Aorta (tissue), 5 donors: Measurements from ENCODE around the gene PRR18. TPM values are rescaled to one million over a fixed set of nuclear protein-coding genes. Genes with fewer than 3 reads are reported as not detected.
"Not testable (repeated sequence)": the region's sequence is repeated elsewhere in the genome, so short reads cannot be mapped to it uniquely, and the experiment has no call there.

Experiments
- ATAC-seq: fragments of 200-7000 bp; cut with Tn5 transposase; one replicate; pipeline ENCODE4 v1.9.1; 2022; ENCODE audit warnings: moderate library complexity; ENCODE audit not compliant: low FRiP score
- DNase-seq, 2 donors: peaks; one replicate each; pipeline ENCODE4 v3.0.0-alpha.2; 2020
- H3K27ac ChIP-seq, 2 donors: one replicate each; pipeline ENCODE4 v1.5.1; 2013; ENCODE audit warnings: low read length in 2 of 2, mild to moderate bottlenecking in 2 of 2, moderate library complexity in 2 of 2, control low read depth in 1 of 2, inconsistent platforms in 1 of 2, low read depth in 1 of 2
- H3K27me3 ChIP-seq, 2 donors: one replicate each; pipeline ENCODE4 v1.6.1; 2013; ENCODE audit warnings: control low read depth in 1 of 2, low read length in 1 of 2, mild to moderate bottlenecking in 1 of 2, moderate library complexity in 1 of 2; ENCODE audit not compliant: insufficient read depth in 2 of 2, control insufficient read depth in 1 of 2
- H3K36me3 ChIP-seq, 2 donors: one replicate each; pipeline ENCODE4 v1.6.1; 2013; ENCODE audit warnings: control low read depth in 1 of 2, low read length in 1 of 2, mild to moderate bottlenecking in 1 of 2; ENCODE audit not compliant: insufficient read depth in 2 of 2, control insufficient read depth in 1 of 2
- H3K4me1 ChIP-seq, 2 donors: one replicate each; pipeline ENCODE4 v1.6.1; 2013; ENCODE audit warnings: low read length in 2 of 2, control low read depth in 1 of 2, mild to moderate bottlenecking in 1 of 2, moderate library complexity in 1 of 2; ENCODE audit not compliant: insufficient read depth in 2 of 2, control insufficient read depth in 1 of 2
- H3K4me3 ChIP-seq, 2 donors: one replicate each; pipeline ENCODE4 v1.5.1; 2013; ENCODE audit warnings: low read length in 2 of 2, control low read depth in 1 of 2, mild to moderate bottlenecking in 1 of 2
- H3K9me3 ChIP-seq: one replicate; pipeline ENCODE4 v1.6.1; 2013; ENCODE audit warnings: mild to moderate bottlenecking, low read length; ENCODE audit not compliant: control insufficient read depth
- WGBS, 2 donors: extraction: QIAGEN DNeasy Blood & Tissue Kit; methylation state at CpG; one replicate each; pipeline ENCODE4 v1.1.7; 2013; 5-methylcytosine and 5-hydroxymethylcytosine counted together
- intact Hi-C, 2 donors: fragments of 100-400 bp; cut with DNase I; formaldehyde crosslinking; loops; one replicate each; pipeline versions ENCODE4 v1.14.2 to v1.15.0; 2022
- polyA plus RNA-seq, 2 donors: library from polyadenylated mRNA; stranded (reverse); fragments of 200-250 nt; gene quantifications; one replicate each; pipeline ENCODE4 v1.2.3, GENCODE V29; 2013
- total RNA-seq, 2 donors: library from RNA; stranded (reverse); fragmentation: NEBNext Ultra II Directional; extraction: Animal tissue kit (Norgen Biotek cat#: 25700); gene quantifications; one replicate each; pipeline ENCODE4 v1.2.1, GENCODE V29; 2021
- donor health status: healthy with polysubstance abuse.
- donor health status: Bipolar disorder and iron deficiency.
- donor health status: DM: no; HTN: no; CAD: no.
- donor health status: DM: no; HTN: no; CAD: no.
- donor health status: DM: yes; HTN: yes; CAD: no.

The PRR18 gene
- total and polyA plus RNA-seq, 4 donors = not detected

DNA sequence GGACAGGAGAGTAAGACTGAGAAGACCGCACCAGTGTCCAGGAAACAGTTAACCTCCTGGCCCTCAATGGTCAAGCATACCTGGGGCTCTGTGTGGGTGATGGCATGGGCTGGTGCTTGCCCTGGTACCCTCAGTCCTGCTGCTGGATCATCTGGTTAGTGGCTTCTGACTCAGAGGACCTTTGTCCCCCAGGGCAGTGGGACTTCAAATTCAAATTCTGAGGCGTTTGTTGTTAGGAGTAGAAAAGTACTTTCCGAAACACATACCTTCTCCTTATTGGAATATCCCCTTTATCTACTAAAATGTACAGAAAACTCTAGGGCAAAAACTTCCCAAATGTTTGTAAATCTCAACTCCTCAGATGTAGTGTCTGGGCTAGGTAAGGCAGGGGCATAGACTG is 38.3 kb upstream of the PRR18 start:
- 86 to 91% methylated on average over 3 of the region's 3 CpGs for WGBS, 2 donors
- no peak overlapping the region for H3K27ac ChIP-seq

DNA sequence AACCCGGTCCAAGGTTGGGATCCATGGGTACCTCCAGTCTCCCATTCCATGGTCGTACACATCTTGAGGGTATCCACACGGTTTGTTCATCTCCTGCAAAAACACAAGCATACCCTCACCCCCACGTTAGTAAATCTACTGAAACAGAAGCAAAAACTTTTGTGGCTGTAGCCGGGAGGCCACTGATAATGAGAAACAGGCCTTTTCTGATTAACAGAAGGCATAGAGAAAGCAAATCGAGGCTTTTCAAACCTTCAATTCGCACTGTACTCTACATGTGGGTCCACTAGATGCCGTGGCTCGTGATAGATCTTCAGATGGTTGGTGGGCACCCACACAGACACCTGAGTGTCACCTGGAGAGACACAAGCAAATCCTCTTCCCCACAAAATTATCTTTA is 37.5 kb upstream of the PRR18 start:
- intact Hi-C loops, H3K4me1 ChIP-seq, H3K4me3 ChIP-seq, DNase-seq, H3K27me3 ChIP-seq, ATAC-seq, H3K27ac ChIP-seq, H3K9me3 ChIP-seq, H3K36me3 ChIP-seq: not testable (repeated sequence)
- 76 to 81% methylated on average over 9 of the region's 9 CpGs for WGBS, 2 donors

More for the DNA sequence above, 38.3 kb upstream of the PRR18 start:
- H3K27me3 ChIP-seq = no peaks in the 10 kb centered on the region
- H3K4me1 ChIP-seq = no peaks in the 10 kb centered on the region
- no peaks in the 10 kb centered on the region for H3K9me3 ChIP-seq
- no peak overlapping the region for H3K4me3 ChIP-seq
- H3K36me3 ChIP-seq = no peaks in the 10 kb centered on the region
- intact Hi-C loops = no loop called here
- no peak for ATAC-seq
- DNase-seq = no peak

DNA sequence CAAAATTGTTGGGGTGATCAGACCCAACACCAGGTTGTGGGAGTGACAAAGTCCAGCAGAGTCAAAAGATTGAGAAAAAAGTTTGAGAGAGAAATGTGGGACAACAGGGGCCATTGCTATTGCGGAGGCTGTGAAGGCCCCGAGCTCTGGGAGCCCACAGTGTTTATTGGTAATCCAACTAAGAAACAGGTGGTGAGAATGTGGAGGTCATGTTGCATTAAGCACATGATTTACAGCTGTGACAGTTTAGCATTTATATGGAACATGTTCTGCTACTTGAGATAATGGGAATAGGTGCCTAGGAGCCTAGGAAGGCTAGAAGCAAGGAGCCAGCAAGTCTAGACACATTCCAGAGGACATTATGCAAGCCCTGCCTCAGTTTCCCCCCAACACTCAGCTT is 36.7 kb upstream of the PRR18 start:
- not testable (repeated sequence) for H3K9me3 ChIP-seq, H3K4me3 ChIP-seq, H3K36me3 ChIP-seq, ATAC-seq, H3K27me3 ChIP-seq, DNase-seq, H3K27ac ChIP-seq, H3K4me1 ChIP-seq
- WGBS, 2 donors = 91 to 93% methylated on average over 2 of the region's 2 CpGs
- intact Hi-C loops = loop anchor here in 1 of 2 donors (5.0 kb wide), 1 partner anchor 37 kb away; the partner anchor contains the start of gene MPC1

DNA sequence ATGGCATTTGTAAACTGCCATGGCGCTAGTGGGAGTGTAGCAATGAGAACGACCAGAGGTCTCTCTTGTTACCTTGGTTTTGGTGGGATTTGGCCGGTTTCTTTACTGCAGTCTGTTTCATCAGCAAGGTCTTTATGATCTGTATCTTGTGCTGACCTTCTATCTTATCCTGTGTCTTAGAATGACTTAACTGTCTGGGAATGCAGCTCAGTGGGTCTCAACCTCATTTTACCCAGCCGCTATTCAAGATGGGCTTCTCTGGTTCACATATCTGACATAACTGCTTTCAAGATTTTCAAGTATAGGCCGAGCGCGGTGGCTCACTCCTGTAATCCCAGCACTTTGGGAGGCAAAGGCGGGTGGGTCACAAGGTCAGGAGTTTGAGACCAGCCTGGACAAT is 36.0 kb upstream of the PRR18 start:
- H3K27ac ChIP-seq = no peak overlapping the region
- H3K27me3 ChIP-seq = no peaks in the 10 kb centered on the region
- H3K4me3 ChIP-seq = no peak overlapping the region
- WGBS, 2 donors = 94% methylated on average over 8 of the region's 8 CpGs
- intact Hi-C loops = loop anchor here in 1 of 2 donors (5.0 kb wide), 1 partner anchor 38 kb away; the partner anchor contains the start of gene MPC1
- no peak for ATAC-seq
- no peak for DNase-seq
- peaks cover 0 to 3% of the 10 kb centered on the region in 2 donors for H3K4me1 ChIP-seq
- no peaks in the 10 kb centered on the region for H3K36me3 ChIP-seq
- H3K9me3 ChIP-seq = no peaks in the 10 kb centered on the region

DNA sequence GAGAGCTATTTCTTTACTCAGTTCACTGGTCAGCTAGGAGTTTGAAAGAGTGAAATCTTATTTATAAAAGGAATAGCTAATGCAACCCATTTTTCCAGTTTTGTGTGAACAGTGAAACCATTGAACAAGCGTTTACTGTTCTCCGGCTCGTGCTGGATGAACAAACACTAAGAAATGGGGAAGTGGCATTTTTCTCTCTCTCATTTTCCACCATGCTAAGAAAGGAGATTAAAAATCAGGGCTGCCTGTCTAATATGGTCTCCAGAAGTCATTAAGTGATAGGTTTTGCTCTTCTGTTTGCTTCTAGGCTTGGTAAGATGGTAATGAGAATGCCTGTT is 34.9 kb upstream of the PRR18 start:
- peaks cover 0 to 3% of the 10 kb centered on the region in 2 donors for H3K4me1 ChIP-seq
- ATAC-seq (no peak), DNase-seq (no peak)
- H3K27me3 ChIP-seq = no peaks in the 10 kb centered on the region
- WGBS, 2 donors = 10 to 15% methylated on average over 3 of the region's 3 CpGs
- intact Hi-C loops = loop anchor here (2.0 to 5.0 kb wide), 3 partner anchors 22 to 40 kb away; partner anchors contain the start of gene MPC1 (in 2 of the 2)
- no peaks in the 10 kb centered on the region for H3K9me3 ChIP-seq
- H3K27ac ChIP-seq = no peak overlapping the region
- H3K4me3 ChIP-seq = peak overlapping the region in 1 of 2 donors; percentile 91
- no peaks in the 10 kb centered on the region for H3K36me3 ChIP-seq

DNA sequence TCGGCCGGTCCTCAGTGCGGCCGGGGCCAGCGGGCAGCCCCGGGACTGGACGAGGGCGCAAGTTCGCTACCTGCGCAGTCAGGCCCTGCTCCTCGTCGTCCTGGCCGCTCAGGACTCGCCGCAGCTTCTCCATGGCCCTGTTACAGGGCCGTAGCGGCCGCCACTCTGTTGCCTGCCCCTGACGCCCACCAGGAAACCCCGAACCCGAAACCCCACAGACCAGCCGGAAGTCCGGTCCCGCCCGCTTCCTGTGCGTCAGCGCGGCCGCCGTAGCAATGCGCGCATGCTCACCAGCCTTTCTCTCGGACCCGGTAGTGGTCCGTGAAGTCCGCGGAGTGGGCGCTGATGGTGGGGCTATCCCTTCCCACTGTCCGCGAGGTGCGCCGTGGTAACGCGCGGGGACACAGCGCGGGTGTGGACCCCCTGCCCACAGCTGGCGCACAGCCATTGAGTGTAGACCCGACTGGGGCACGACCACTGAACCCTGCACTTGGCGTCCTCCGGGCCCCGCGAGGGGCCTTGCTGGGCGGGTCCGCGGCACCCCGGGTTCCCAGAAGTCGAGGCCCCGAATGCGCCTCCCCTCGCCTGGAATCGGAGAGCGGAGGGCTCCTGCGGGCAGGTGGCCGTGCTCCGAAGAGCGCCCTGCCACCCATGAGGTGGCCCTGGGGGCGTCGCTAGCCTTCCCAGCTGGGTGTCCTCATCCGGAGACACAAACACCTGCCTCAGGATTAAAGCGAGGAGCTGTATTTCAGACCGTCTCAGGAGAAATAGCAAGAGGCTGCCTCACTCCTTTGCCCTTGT is 34.4 kb upstream of the PRR18 start, which contains the start of gene SFT2D1:
TSS of gene SFT2D1 (minus strand) at position 197 of the 801 bp plus-strand sequence. CDS start at position 133, 64 bp downstream.
- ATAC-seq = peak; percentile 97

DNA sequence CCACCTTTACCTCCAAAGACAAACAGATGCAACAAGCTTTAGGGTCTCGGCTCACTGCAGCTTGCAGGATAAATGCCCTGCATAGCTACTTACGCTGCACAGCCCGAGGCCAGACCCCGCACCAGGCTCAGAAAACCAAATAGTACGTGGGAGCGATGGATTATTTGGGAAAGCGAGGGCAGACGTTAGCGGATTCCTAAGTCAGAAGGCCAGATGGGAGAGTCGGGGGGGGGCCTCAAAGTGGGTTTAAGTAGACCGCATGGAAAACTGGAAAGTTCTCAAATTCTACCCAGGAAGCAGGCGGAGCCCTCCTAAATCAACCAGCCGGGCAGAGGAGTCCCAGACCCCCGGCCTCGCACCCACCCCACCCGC is 33.8 kb upstream of the PRR18 start:
- intact Hi-C loops = loop anchor here (2.0 to 5.0 kb wide), 3 partner anchors 23 to 41 kb away; partner anchors contain the start of gene MPC1 (in 2 of the 2)
- H3K4me1 ChIP-seq = peaks cover 0 to 3% of the 10 kb centered on the region in 2 donors

More for the DNA sequence above, 34.4 kb upstream of the PRR18 start, which contains the start of gene SFT2D1:
- Histone ChIP-seq H3K4me1 (peaks cover 0 to 3% of the 10 kb centered on the region in 2 donors), H3K4me3 (peak within 1 kb of the TSS; percentile 82 to 91), H3K9me3 (no peaks in the 10 kb centered on the region), H3K27ac (peak within 1 kb of the TSS in 1 of 2 donors; percentile 71), H3K27me3 (no peaks in the 10 kb centered on the region), H3K36me3 (no peaks in the 10 kb centered on the region)
- intact Hi-C loops = loop anchor here (2.0 to 5.0 kb wide), 3 partner anchors 22 to 40 kb away; partner anchors contain the start of gene MPC1 (in 2 of the 2)
- 1% methylated on average over 69 to 73 of the region's 73 CpGs for WGBS, 2 donors
- peak; percentile 95 to 97 for DNase-seq

DNA sequence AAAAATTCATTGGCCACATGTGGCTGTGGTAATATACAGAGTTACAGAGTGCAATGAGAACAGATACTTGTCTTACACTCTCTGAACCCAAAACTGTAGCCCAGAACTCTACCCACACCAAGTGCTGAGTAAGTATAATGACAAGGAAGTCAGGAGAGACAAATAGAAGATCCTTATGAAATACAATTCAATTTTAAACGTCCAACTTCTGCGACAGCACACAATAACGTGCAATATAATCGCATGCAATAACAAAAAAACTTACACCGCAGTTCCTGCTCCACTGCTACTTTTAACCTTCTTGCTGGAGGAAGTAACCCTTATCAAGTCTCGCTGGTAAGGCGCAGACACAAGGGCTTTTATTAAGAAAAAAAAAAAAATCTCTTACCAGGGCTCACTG is 33.3 kb upstream of the PRR18 start:
- ATAC-seq = no peak
- Histone ChIP-seq H3K4me1 (peaks cover 0 to 3% of the 10 kb centered on the region in 2 donors), H3K36me3 (no peaks in the 10 kb centered on the region), H3K27me3 (no peaks in the 10 kb centered on the region), H3K27ac (no peak overlapping the region), H3K4me3 (peak overlapping the region; percentile 82 to 91), H3K9me3 (no peaks in the 10 kb centered on the region)
- intact Hi-C loops = loop anchor here in 1 of 2 donors (5.0 kb wide), 1 partner anchor 41 kb away; the partner anchor contains the start of gene MPC1
- 34 to 40% methylated on average over 7 of the region's 7 CpGs for WGBS, 2 donors
- DNase-seq = no peak

More for the DNA sequence above, 33.8 kb upstream of the PRR18 start:
- DNase-seq (no peak), ATAC-seq (peak; percentile 8)
- H3K4me3 ChIP-seq = peak overlapping the region; percentile 82 to 91
- H3K27me3 ChIP-seq = no peaks in the 10 kb centered on the region
- WGBS, 2 donors = 0 to 1% methylated on average over 14 to 16 of the region's 16 CpGs
- H3K36me3 ChIP-seq = no peaks in the 10 kb centered on the region
- H3K27ac ChIP-seq = peak overlapping the region in 1 of 2 donors; percentile 68
- no peaks in the 10 kb centered on the region for H3K9me3 ChIP-seq
